HG02678 (cell line): ENCODE measurements around the gene INSYN2B.
"Not testable (repeated sequence)": the region's sequence is repeated elsewhere in the genome, so short reads cannot be mapped to it uniquely, and the experiment has no call there.

Experiments used
- ATAC-seq: cut with Tn5 transposase; IDR thresholded peaks from one replicate; pipeline ENCODE4 v1.9.1; 2021; ENCODE audit warnings: mild to moderate bottlenecking, moderate library complexity; ENCODE audit not compliant: unreplicated experiment

Gene INSYN2B

DNA sequence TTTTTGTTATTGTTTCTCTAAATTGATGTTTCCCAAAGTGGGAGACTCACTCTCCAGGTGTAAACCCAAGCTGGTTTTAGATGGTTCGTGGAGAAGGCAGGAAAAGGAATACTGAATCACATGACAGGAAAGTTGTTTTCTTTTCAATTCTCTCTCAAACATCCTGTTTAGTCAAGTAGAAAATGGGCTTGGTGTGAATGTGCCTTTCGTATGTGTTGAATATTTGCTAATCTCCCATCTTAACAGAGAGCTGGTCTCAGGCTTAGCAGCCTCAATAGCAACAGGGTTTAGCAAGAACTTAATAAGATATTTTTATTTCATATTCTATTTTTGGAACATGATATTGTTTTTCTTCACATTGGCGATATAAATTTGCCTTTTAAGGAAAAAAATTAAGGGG lies 119.7 kb downstream of the INSYN2B start:
- no peak for ATAC-seq

DNA sequence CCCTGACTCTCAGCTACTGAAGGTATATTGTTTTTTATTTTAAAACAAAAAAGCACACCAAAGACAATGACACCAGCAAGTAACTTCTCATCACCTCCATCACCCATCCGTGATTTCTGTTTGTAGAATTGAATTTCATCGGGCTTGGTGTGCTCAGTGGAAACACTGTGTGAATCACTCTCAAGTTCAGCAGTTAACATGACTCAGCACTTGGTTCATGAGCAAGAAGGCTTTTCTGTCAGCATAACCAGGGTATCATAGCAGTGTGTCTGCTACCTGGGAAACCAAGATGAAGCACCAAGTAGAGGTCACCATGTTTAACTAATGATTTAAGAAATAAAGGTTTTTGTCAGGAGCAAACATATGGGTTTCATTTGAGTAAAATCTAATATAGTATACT lies 123.7 kb downstream of the INSYN2B start:
- no peak for ATAC-seq

GRCh38 chr5:169851321-169851850 lies 128.9 kb downstream of the INSYN2B start:
- no peak for ATAC-seq

- ATAC-seq: no peak
These were observed 129.9 kb downstream of the INSYN2B start for GRCh38 chr5:169850409-169850808.

DNA sequence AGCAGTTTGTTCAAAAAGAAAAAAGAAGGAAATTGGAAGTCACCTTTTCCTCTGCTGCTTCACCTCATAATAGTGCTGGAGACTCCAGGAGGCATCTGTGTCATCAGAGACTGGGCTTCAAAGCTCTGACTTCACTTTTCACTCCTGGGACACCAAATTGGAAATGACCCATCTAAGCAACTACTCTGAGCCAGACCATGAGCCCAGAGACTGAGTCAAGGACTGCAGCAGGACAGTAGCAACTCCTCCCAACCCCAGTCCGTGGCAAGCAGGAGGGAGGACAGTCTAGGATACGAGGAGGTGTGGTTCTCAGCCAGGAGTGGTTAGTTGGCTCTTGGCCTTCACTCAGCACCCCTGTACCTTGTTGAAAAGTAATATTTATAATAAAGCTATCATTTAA lies 131.5 kb downstream of the INSYN2B start:
- ATAC-seq: no peak

DNA sequence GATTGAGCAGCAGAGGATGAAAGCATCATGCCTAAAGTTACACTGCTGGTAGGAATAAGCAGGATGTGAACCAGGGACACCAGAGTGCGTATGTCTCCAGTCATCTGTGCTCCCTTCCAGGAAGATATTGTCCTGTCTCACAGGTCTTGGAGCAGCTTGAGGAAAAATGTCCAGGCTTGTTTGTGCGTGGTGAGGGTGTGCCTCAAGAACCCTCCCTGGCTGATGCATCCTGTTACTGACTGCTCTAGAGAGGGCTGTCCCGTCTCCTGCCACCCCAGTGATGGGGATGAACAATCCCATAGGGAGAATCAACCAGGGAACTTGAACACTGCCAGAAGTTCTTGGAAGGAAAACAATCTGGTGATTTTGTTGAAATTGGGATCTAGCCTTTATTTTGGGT lies 132.0 kb downstream of the INSYN2B start:
- ATAC-seq: no peak

- ATAC-seq: no peak
These were observed 132.8 kb downstream of the INSYN2B start for GRCh38 chr5:169847519-169847918.

DNA sequence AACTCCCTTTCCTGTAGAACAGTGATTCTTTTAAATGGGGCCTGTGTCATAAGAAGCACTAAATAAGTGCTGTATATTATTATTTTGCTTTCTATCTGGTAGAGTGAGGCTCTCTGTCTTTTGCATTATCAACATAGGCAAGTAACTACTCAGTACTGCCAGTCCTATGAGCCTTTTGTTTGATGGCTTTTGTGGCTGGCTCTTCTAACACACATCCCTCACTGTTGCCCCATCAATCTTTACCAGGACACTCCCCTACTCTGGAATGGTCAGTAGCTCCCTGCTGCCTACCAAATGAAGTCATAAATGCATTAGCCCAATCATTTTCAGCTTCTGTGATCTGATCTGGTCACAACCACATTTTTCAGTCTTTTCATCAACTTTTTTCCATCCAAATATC lies 137.6 kb downstream of the INSYN2B start:
- no peak for ATAC-seq

DNA sequence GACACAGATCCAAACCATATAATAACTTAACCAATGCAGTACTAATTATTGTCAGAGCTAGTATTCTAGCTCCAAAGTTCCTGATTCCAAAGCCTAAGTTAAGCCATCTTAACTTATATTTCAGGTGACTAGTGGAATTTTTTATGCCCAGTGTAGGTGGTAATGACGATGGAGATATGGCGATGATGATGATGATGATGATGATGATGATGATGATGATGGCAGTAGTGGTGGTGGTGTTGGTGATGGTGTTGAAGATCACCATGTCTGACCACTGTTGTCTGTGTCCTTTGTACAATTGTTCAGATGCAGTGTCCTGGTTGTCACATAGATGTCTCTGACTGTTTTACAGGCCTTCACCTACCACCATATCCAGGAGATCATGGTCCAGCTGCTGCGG lies 139.9 kb downstream of the INSYN2B start:
- ATAC-seq: no peak

DNA sequence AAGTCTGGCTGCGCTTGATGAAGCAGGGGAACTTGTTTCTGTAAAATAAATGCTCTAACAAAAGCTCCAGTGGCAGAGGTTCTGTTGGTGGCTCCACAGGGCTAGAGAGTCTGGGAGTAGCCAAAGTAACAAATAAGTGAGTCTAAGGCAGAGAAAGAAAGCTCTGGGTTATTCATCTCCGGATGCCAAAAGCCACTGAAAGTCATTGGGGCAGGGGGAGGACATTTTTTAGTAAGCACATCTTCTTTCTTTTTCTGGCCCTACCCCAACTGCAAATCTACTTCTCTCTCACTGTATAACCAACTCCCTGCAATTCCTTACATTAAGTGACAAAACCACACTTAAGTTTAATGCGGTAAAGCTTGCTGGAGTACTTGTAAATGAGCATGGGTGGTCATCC lies 141.6 kb downstream of the INSYN2B start:
- peak; percentile 91 for ATAC-seq

GRCh38 chr5:169837686-169838085 lies 142.6 kb downstream of the INSYN2B start:
- no peak for ATAC-seq

DNA sequence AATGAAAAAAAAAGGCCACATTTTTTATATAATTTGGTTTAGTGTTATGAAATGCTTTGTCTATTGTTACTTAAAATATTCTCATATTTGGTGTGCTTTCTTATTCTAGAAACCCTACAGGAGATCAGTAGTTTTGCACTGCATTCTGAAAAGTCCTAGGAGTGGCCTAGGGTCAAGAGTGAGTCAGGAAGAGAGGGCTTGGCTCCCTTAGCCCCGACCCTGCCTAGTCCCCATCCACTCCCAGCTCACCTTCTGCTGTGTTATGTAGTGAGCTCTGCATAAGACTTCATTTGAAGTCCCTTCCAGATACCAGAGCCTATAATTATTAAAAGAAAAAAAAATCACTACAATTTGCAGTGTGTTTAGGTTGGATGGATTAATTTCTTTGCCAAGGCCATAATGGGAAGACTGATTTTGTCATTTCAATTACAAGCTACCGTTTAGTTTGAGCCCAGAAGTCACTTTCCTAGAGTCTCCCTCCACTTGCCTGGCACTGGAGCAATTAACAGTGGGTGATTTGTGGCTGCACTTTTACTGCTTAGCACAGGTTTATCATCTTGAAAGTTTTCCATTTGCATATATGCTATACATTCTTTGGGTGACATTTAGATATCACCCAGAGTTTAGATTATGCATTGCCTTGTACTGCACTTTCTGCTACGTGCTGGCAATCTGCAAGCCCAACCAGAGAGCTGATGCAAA lies 143.3 kb downstream of the INSYN2B start:
- ATAC-seq: no peak

DNA sequence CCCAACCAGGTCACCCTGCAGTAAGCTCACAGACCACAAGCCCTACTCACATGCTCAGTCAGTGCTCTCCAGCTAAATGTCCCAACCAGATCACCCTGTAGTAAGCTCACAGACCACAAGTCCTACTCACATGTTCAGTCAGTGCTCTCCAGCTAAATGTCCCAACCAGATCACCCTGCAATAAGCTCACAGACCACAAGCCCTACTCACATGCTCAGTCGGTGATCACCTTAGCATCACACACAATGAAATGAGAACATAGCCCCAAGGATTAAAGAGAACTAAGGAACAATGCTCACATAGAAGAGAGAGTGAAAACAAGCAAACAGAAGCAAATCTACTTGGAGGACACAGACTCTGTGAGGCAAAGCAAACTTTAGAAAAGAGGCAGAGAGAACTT lies 145.8 kb downstream of the INSYN2B start:
- ATAC-seq: not testable (repeated sequence)

GRCh38 chr5:169833681-169834292 lies 146.5 kb downstream of the INSYN2B start:
- ATAC-seq: not testable (repeated sequence)

- no peak for ATAC-seq
These were observed 147.4 kb downstream of the INSYN2B start for GRCh38 chr5:169832845-169833244.

DNA sequence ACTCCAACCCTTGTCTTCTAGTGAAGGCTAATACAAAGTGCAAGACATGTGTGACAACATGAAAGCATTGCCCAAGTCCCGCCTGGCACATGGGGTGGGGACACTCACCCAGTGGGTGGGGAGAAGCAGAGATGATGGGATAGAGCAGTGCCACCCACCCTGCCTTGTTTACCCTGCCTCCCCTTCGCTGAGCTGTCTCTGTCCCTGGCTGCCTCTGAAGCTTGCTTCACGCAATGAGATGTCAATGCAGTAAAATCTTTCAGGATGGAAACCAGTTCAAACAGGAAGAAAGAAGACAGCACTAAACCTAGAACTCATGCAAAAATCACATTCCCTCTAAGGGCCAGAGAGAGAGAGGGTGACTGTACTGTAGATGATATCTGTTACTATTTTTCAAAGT lies 148.0 kb downstream of the INSYN2B start:
- no peak for ATAC-seq

DNA sequence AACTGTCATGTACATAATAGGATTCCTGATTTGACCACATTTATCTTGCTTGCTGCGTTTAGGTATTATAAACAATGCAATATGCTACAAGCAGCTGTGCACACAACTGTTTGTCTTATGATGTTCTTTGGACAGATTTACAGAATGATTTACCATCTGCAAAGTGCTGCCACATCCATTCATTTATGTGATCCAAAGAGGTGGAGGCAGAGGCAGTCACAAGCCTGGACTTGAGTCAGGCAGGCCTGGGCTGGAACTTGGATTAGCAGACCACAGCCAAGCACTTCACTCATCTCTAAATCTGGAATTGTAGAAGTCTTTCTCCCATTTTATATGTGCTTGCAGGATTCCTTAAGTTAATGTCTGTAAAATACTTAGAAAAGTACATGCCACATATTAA lies 149.0 kb downstream of the INSYN2B start:
- ATAC-seq: no peak

- no peak for ATAC-seq
These were observed 151.9 kb downstream of the INSYN2B start for GRCh38 chr5:169828385-169828784.

- ATAC-seq: no peak
These were observed 152.5 kb downstream of the INSYN2B start for GRCh38 chr5:169827769-169828168.

- no peak for ATAC-seq
These were observed 153.7 kb downstream of the INSYN2B start for GRCh38 chr5:169826618-169827017.

DNA sequence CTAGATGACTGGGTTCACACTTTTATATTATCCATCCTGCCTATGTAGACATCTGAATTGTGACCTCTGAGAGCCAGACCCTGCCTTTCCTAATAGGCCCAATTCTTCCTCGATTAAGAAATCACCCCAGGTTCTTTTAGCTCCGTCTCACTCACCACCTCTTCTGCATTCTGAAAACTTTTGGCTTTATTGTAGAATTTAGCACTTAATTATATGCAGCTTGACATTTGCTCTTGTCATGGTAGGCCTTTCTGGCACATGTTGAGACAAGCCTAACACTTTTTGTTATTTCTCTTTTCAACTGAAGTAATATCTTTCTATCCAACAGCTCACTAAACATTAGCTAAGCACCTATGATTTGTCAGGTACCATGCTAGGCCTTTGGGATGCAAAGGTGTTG lies 163.3 kb downstream of the INSYN2B start:
- ATAC-seq: no peak

DNA sequence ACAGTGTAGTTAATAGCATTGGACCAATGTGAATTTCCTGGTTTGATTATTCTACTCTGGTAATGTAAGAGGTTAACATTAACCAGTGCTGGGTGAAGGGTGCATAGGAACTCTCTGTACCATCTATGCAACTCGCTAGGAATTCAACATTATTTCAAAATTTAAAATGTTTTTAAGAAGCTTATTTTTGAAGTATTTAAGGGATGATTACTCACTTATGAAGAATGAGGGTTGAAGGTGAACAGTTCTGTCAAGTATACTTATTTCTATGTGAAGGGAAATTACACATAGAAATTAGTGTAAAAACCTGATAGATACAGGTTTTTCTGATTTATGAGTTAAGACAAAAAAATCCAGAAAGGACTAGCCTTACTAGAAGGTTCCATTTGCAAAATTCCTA lies 165.8 kb downstream of the INSYN2B start:
- ATAC-seq: no peak
